Activated naive CD4-positive, alpha-beta T cell treated with anti-CD3 and anti-CD28 coated beads, Interleukin-2, amount 10 ng/mL, durations not matched to agents 7 days and 5 days (primary cell): ENCODE measurements around the gene MCEMP1.

Experiments used
- CTCF ChIA-PET: fragments of 350-600 bp; sonication (Branson Sonifier 250); formaldehyde crosslinking; loops from one replicate; lab custom pipeline; 2021; ENCODE audit warnings: antibody characterized with exemption; lab: Charles Lee
- DNase-seq: peaks from one replicate; pipeline ENCODE4 v3.0.0-alpha.2; 2020
- H3K27ac Mint-ChIP-seq: one replicate; pipeline ENCODE4 v1.8.0; 2021; ENCODE audit warnings: mild to moderate bottlenecking, moderate library complexity, mixed read lengths
- H3K27me3 Mint-ChIP-seq: one replicate; pipeline ENCODE4 v1.8.0; 2021; ENCODE audit warnings: mild to moderate bottlenecking, mixed read lengths
- H3K36me3 Mint-ChIP-seq: one replicate; pipeline ENCODE4 v1.8.0; 2021; ENCODE audit warnings: mixed read lengths
- H3K4me1 Mint-ChIP-seq: one replicate; pipeline ENCODE4 v1.8.0; 2021; ENCODE audit warnings: mixed read lengths
- H3K4me3 Mint-ChIP-seq: one replicate; pipeline ENCODE4 v1.8.0; 2021; ENCODE audit warnings: mild to moderate bottlenecking, moderate library complexity, mixed read lengths
- H3K9me3 Mint-ChIP-seq: one replicate; pipeline ENCODE4 v1.8.0; 2021; ENCODE audit warnings: mixed read lengths

Gene MCEMP1

GRCh38 chr19:7682175-7682855, 5.4 kb downstream of the MCEMP1 start:
- Mint-ChIP-seq H3K9me3 (no peaks in the 10 kb centered on the region), H3K27ac (peak overlapping the region; percentile 93), H3K36me3 (peaks cover 11% of the 10 kb centered on the region), H3K4me3 (peak overlapping the region; percentile 90), H3K4me1 (peaks cover 35% of the 10 kb centered on the region), H3K27me3 (peaks cover 16% of the 10 kb centered on the region)
- CTCF ChIA-PET, result interaction anchor here (2.7 kb wide), 1 partner anchor 30 kb away, joined by 38 read pairs; no protein-coding TSS in a partner anchor
- DNase-seq, result no peak

GRCh38 chr19:7685546-7686445, 8.9 kb downstream of the MCEMP1 start:
- no peak for DNase-seq
- Mint-ChIP-seq H3K27me3 (peaks cover 4% of the 10 kb centered on the region), H3K4me1 (peaks cover 6% of the 10 kb centered on the region), H3K4me3 (no peak overlapping the region), H3K36me3 (peaks cover 11% of the 10 kb centered on the region), H3K27ac (no peak overlapping the region), H3K9me3 (no peaks in the 10 kb centered on the region)
- CTCF ChIA-PET, result no interaction called here

GRCh38 chr19:7687177-7687576, 10.3 kb downstream of the MCEMP1 start:
- H3K9me3 Mint-ChIP-seq, result no peaks in the 10 kb centered on the region
- CTCF ChIA-PET, result no interaction called here
- no peak overlapping the region for H3K4me3 Mint-ChIP-seq
- no peak for DNase-seq
- peaks cover 4% of the 10 kb centered on the region for H3K27me3 Mint-ChIP-seq
- no peaks in the 10 kb centered on the region for H3K4me1 Mint-ChIP-seq
- H3K36me3 Mint-ChIP-seq, result peaks cover 9% of the 10 kb centered on the region
- H3K27ac Mint-ChIP-seq, result no peak overlapping the region

- no peak for DNase-seq
- H3K36me3 Mint-ChIP-seq, result no peaks in the 10 kb centered on the region
- H3K27ac Mint-ChIP-seq, result no peak overlapping the region
- no peak overlapping the region for H3K4me3 Mint-ChIP-seq
- CTCF ChIA-PET, result no interaction called here
- peaks cover 4% of the 10 kb centered on the region for H3K27me3 Mint-ChIP-seq
- H3K4me1 Mint-ChIP-seq, result no peaks in the 10 kb centered on the region
- no peaks in the 10 kb centered on the region for H3K9me3 Mint-ChIP-seq
These were observed 12.3 kb downstream of the MCEMP1 start for GRCh38 chr19:7689165-7689564.

- Mint-ChIP-seq H3K36me3 (no peaks in the 10 kb centered on the region), H3K9me3 (no peaks in the 10 kb centered on the region), H3K4me1 (no peaks in the 10 kb centered on the region), H3K27me3 (peaks cover 4% of the 10 kb centered on the region), H3K4me3 (no peak overlapping the region), H3K27ac (no peak overlapping the region)
- CTCF ChIA-PET, result interaction anchor here (1.3 kb wide), 1 partner anchor 10 kb away, joined by 4 read pairs; the partner anchor contains the start of gene TRAPPC5
- DNase-seq, result no peak
These were observed 13.9 kb downstream of the MCEMP1 start for GRCh38 chr19:7690779-7691258.

- DNase-seq, result no peak
- H3K27me3 Mint-ChIP-seq, result peaks cover 5% of the 10 kb centered on the region
- H3K9me3 Mint-ChIP-seq, result no peaks in the 10 kb centered on the region
- no peak overlapping the region for H3K27ac Mint-ChIP-seq
- H3K36me3 Mint-ChIP-seq, result no peaks in the 10 kb centered on the region
- no peak overlapping the region for H3K4me3 Mint-ChIP-seq
- H3K4me1 Mint-ChIP-seq, result no peaks in the 10 kb centered on the region
- CTCF ChIA-PET, result no interaction called here
These were observed 14.6 kb downstream of the MCEMP1 start for GRCh38 chr19:7691497-7691896.

- Mint-ChIP-seq H3K9me3 (no peaks in the 10 kb centered on the region), H3K27ac (no peak overlapping the region), H3K27me3 (peaks cover 15% of the 10 kb centered on the region), H3K4me3 (no peak overlapping the region), H3K36me3 (no peaks in the 10 kb centered on the region), H3K4me1 (no peaks in the 10 kb centered on the region)
- no peak for DNase-seq
- CTCF ChIA-PET, result no interaction called here
These were observed 15.7 kb downstream of the MCEMP1 start for GRCh38 chr19:7692417-7693088.

- H3K9me3 Mint-ChIP-seq, result no peaks in the 10 kb centered on the region
- H3K27ac Mint-ChIP-seq, result no peak overlapping the region
These were observed 17.6 kb downstream of the MCEMP1 start for GRCh38 chr19:7694499-7694898.

GRCh38 chr19:7697721-7698287, 20.9 kb downstream of the MCEMP1 start:
- CTCF ChIA-PET, result interaction anchor here (1.5 kb wide), 1 partner anchor 17 kb away, joined by 3 read pairs; the partner anchor contains the start of gene TRAPPC5
- no peak for DNase-seq
- Mint-ChIP-seq H3K27me3 (peaks cover 52% of the 10 kb centered on the region), H3K36me3 (no peaks in the 10 kb centered on the region), H3K4me3 (no peak overlapping the region), H3K27ac (no peak overlapping the region), H3K9me3 (no peaks in the 10 kb centered on the region), H3K4me1 (no peaks in the 10 kb centered on the region)

More at GRCh38 chr19:7694499-7694898, 17.6 kb downstream of the MCEMP1 start:
- peaks cover 27% of the 10 kb centered on the region for H3K27me3 Mint-ChIP-seq
- H3K4me1 Mint-ChIP-seq, result no peaks in the 10 kb centered on the region
- no peaks in the 10 kb centered on the region for H3K36me3 Mint-ChIP-seq
- no peak for DNase-seq
- H3K4me3 Mint-ChIP-seq, result no peak overlapping the region
- CTCF ChIA-PET, result interaction anchor here (0.6 kb wide), 1 partner anchor 197 kb away, joined by 3 read pairs; no protein-coding TSS in a partner anchor

- CTCF ChIA-PET, result interaction anchor here (1.5 kb wide), 1 partner anchor 18 kb away, joined by 3 read pairs; the partner anchor contains the start of gene TRAPPC5
- Mint-ChIP-seq H3K4me3 (no peak overlapping the region), H3K27me3 (peaks cover 59% of the 10 kb centered on the region), H3K27ac (no peak overlapping the region), H3K4me1 (no peaks in the 10 kb centered on the region), H3K9me3 (no peaks in the 10 kb centered on the region), H3K36me3 (no peaks in the 10 kb centered on the region)
- no peak for DNase-seq
These were observed 21.7 kb downstream of the MCEMP1 start for GRCh38 chr19:7698583-7698982.

- peaks cover 63% of the 10 kb centered on the region for H3K27me3 Mint-ChIP-seq
- no peaks in the 10 kb centered on the region for H3K9me3 Mint-ChIP-seq
- CTCF ChIA-PET, result interaction anchor here (1.5 kb wide), 1 partner anchor 18 kb away, joined by 3 read pairs; the partner anchor contains the start of gene TRAPPC5
- no peak overlapping the region for H3K27ac Mint-ChIP-seq
- H3K4me1 Mint-ChIP-seq, result peaks cover 3% of the 10 kb centered on the region
- H3K36me3 Mint-ChIP-seq, result no peaks in the 10 kb centered on the region
- DNase-seq, result no peak
- H3K4me3 Mint-ChIP-seq, result no peak overlapping the region
These were observed 22.1 kb downstream of the MCEMP1 start for GRCh38 chr19:7699003-7699402.

GRCh38 chr19:7699417-7700401, 22.8 kb downstream of the MCEMP1 start:
- Mint-ChIP-seq H3K27me3 (peaks cover 68% of the 10 kb centered on the region), H3K4me1 (peaks cover 10% of the 10 kb centered on the region), H3K9me3 (no peaks in the 10 kb centered on the region), H3K36me3 (no peaks in the 10 kb centered on the region), H3K27ac (no peak overlapping the region), H3K4me3 (no peak overlapping the region)
- CTCF ChIA-PET, result interaction anchor here (1.9 kb wide), 1 partner anchor 19 kb away, joined by 5 read pairs; the partner anchor contains the start of gene TRAPPC5
- no peak for DNase-seq
